ENCODE results near the gene HFM1.

HFM1 gene

GRCh38 chr1:91234181-91234580, 170.5 kb downstream of the HFM1 start:
- ChIA-PET POLR2A (no interaction called here), CTCF (no interaction called here)
- no peak for DNase-seq (ENCODE audit: extremely low spot score)
- TF ChIP-seq LEF1 (IDR thresholded peaks at IDR 0.05; ENCODE audit: borderline replicate concordance) (no peak), L3MBTL2 (conservative IDR thresholded peaks at IDR 0.05) (no peak), SP1 (IDR thresholded peaks at IDR 0.05) (no peak), FOXK2 (IDR thresholded peaks at IDR 0.05) (no peak)

GRCh38 chr1:91226741-91227140, 177.9 kb downstream of the HFM1 start:
- DNase-seq (ENCODE audit: extremely low spot score), result no peak
- POLR2A ChIA-PET, result no interaction called here
- no peak for TF ChIP-seq BHLHE40 (IDR thresholded peaks at IDR 0.05; ENCODE audit: borderline replicate concordance)
- TF ChIP-seq FOXM1 (IDR thresholded peaks at IDR 0.05; ENCODE audit: borderline replicate concordance), result no peak
- no peak for TF ChIP-seq ELF4 (IDR thresholded peaks at IDR 0.05)
- no peak for TF ChIP-seq CTBP1 (IDR thresholded peaks at IDR 0.05; ENCODE audit: borderline replicate concordance)
- no peak for TF ChIP-seq NFRKB (IDR thresholded peaks at IDR 0.05)
- no peak for TF ChIP-seq FOXA1 (IDR thresholded peaks at IDR 0.05)
- TF ChIP-seq TARDBP (IDR thresholded peaks at IDR 0.05), result no peak
- TF ChIP-seq HDGF (IDR thresholded peaks at IDR 0.05; ENCODE audit: borderline replicate concordance), result no peak
- TF ChIP-seq SP1 (IDR thresholded peaks at IDR 0.05), result no peak
- no peak for TF ChIP-seq ARNT (IDR thresholded peaks at IDR 0.05)
- no peak for TF ChIP-seq FOXK2 (IDR thresholded peaks at IDR 0.05)
- CTCF ChIA-PET, result interaction anchor here (0.6 kb wide), 1 partner anchor 23 kb away, joined by 3 read pairs; no protein-coding TSS in a partner anchor

- TF ChIP-seq TARDBP (IDR thresholded peaks at IDR 0.05) (no peak), L3MBTL2 (conservative IDR thresholded peaks at IDR 0.05) (no peak), FOXK2 (IDR thresholded peaks at IDR 0.05) (no peak), LEF1 (IDR thresholded peaks at IDR 0.05; ENCODE audit: borderline replicate concordance) (no peak), FOXM1 (IDR thresholded peaks at IDR 0.05; ENCODE audit: borderline replicate concordance) (no peak), SP1 (IDR thresholded peaks at IDR 0.05) (no peak), PKNOX1 (IDR thresholded peaks at IDR 0.05) (no peak), NFRKB (IDR thresholded peaks at IDR 0.05) (no peak), CTBP1 (IDR thresholded peaks at IDR 0.05; ENCODE audit: borderline replicate concordance) (no peak), SUZ12 (IDR thresholded peaks at IDR 0.05) (no peak), ELF4 (IDR thresholded peaks at IDR 0.05) (no peak), ARNT (IDR thresholded peaks at IDR 0.05) (no peak), HDGF (IDR thresholded peaks at IDR 0.05; ENCODE audit: borderline replicate concordance) (no peak), ZNF384 (IDR thresholded peaks at IDR 0.05) (no peak), FOXA1 (IDR thresholded peaks at IDR 0.05) (no peak), BHLHE40 (IDR thresholded peaks at IDR 0.05; ENCODE audit: borderline replicate concordance) (no peak)
- ChIA-PET POLR2A (no interaction called here), CTCF (interaction anchor here (0.5 kb wide), 1 partner anchor 1028 kb away, joined by 3 read pairs; no protein-coding TSS in a partner anchor)
- DNase-seq (ENCODE audit: extremely low spot score), result no peak
These were observed 179.8 kb downstream of the HFM1 start for GRCh38 chr1:91224878-91225277.

GRCh38 chr1:91221017-91221416, 183.6 kb downstream of the HFM1 start:
- no peak for TF ChIP-seq ELF4 (IDR thresholded peaks at IDR 0.05)
- TF ChIP-seq ARNT (IDR thresholded peaks at IDR 0.05), result no peak
- no peak for TF ChIP-seq FOXK2 (IDR thresholded peaks at IDR 0.05)
- no peak for TF ChIP-seq HDGF (IDR thresholded peaks at IDR 0.05; ENCODE audit: borderline replicate concordance)
- TF ChIP-seq NFRKB (IDR thresholded peaks at IDR 0.05), result no peak
- TF ChIP-seq FOXM1 (IDR thresholded peaks at IDR 0.05; ENCODE audit: borderline replicate concordance), result no peak
- no peak for TF ChIP-seq PKNOX1 (IDR thresholded peaks at IDR 0.05)
- ChIA-PET POLR2A (no interaction called here), CTCF (no interaction called here)
- no peak for DNase-seq (ENCODE audit: extremely low spot score)

- ChIA-PET POLR2A (no interaction called here), CTCF (no interaction called here)
- no peak for TF ChIP-seq NFRKB (IDR thresholded peaks at IDR 0.05)
- no peak for TF ChIP-seq FOXA1 (IDR thresholded peaks at IDR 0.05)
- TF ChIP-seq TARDBP (IDR thresholded peaks at IDR 0.05), result no peak
- DNase-seq (ENCODE audit: extremely low spot score), result no peak
These were observed 186.7 kb downstream of the HFM1 start for GRCh38 chr1:91217911-91218310.

Data from HEK293T (cell line).